ENCODE data around the gene ARMC10.
"Not testable (repeated sequence)": the region's sequence is repeated elsewhere in the genome, so short reads cannot be mapped to it uniquely, and the experiment has no call there.

The ARMC10 gene

DNA sequence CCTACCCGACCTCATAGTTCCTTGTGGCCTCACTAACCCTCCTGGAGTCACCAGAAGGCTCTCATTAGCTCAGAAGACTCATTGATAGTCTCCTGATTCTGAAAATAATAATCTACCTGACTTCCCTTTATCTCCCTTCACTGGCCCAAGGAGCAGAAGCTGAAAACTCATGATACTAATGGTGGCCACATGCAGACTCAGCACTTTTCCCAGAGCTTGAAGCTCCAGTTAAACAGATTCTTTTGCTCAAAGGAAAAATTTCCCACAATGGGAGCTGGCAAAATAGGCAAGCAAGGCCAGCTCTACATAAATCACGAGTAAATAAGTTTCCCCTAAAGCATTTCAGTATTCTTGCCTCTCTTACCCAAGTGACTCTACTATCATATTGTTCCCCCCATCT, 65.7 kb downstream of the ARMC10 start:
- TF ChIP-seq, protein P1, sequence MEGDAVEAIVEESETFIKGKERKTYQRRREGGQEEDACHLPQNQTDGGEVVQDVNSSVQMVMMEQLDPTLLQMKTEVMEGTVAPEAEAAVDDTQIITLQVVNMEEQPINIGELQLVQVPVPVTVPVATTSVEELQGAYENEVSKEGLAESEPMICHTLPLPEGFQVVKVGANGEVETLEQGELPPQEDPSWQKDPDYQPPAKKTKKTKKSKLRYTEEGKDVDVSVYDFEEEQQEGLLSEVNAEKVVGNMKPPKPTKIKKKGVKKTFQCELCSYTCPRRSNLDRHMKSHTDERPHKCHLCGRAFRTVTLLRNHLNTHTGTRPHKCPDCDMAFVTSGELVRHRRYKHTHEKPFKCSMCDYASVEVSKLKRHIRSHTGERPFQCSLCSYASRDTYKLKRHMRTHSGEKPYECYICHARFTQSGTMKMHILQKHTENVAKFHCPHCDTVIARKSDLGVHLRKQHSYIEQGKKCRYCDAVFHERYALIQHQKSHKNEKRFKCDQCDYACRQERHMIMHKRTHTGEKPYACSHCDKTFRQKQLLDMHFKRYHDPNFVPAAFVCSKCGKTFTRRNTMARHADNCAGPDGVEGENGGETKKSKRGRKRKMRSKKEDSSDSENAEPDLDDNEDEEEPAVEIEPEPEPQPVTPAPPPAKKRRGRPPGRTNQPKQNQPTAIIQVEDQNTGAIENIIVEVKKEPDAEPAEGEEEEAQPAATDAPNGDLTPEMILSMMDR (IDR thresholded peaks at IDR 0.05; ENCODE audit: extremely low read depth, missing control alignments) = no peak
- DNase-seq (ENCODE audit: low spot score) = no peak

DNA sequence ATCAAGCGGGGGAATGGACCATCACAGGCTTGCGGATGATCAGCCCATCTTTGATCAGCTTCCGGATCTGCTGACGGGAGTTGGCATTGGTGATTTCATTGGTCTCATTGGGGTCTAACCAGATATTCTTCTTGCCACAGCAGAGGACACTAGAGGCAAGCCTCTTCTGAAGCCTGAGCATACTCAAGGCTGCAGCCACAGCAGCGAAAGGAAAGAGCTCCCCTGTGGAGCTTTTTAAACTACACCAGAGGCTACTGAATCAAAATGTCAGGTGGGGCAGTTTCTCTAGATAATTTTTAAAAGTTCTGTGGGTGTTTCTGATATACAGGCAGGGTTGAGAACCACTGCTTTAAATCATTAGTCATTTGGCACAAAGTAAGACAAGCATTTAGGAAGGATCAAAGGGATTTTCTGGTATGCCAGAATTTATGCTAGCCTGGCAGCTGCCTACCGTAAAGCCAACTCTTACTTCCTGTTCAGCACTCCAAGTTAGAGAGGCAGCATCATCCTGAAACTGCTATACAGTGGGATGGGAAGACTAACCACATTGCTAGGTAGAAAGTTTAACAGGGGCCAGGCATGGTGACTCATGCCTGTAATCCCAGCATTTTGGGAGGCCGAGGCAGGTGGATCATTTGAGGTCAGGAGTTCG, 66.9 kb downstream of the ARMC10 start:
- TF ChIP-seq, protein P1 (IDR thresholded peaks at IDR 0.05; ENCODE audit: extremely low read depth, missing control alignments) = no peak
- no peak for DNase-seq (ENCODE audit: low spot score)

DNA sequence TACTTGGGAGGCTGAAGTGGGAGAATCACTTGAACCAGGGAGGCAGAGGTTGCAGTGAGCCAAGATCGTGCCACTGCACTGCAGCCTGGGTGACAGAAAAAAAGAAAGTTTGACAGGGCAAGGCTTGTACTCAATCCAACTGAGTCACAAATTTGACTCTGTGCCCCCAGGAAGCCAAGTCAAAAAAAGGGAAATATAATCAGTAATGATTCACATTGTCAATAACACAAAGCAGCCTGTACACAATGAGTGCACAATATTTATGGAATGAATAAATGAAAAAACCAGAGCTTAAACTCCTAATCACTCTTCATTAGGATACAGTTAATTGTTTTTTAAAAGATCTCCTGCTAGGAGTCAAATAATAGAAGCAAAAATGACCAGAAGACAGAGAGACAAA, 67.6 kb downstream of the ARMC10 start:
- TF ChIP-seq, protein P1 (IDR thresholded peaks at IDR 0.05; ENCODE audit: extremely low read depth, missing control alignments) = no peak
- DNase-seq (ENCODE audit: low spot score) = no peak

DNA sequence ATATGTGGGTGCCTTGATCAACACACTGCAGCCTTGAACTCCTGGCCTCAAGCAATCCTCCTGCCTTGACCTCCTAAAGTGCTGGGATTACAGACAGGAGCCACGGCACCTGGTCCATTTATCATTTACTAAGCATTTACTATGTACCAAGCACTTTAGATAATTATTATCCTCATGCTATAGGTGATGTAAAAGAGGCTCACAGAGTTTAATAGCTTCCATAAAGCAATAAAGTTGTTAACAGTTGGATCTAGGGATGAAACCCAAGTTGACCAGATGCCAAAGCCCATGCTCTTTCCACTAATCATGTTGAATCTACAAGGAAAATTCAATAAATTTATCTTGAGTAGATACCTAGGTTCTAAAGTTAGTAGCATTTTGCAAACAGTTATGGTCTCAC, 68.9 kb downstream of the ARMC10 start:
- no peak for DNase-seq (ENCODE audit: low spot score)
- TF ChIP-seq, protein P1 (IDR thresholded peaks at IDR 0.05; ENCODE audit: extremely low read depth, missing control alignments) = no peak

DNA sequence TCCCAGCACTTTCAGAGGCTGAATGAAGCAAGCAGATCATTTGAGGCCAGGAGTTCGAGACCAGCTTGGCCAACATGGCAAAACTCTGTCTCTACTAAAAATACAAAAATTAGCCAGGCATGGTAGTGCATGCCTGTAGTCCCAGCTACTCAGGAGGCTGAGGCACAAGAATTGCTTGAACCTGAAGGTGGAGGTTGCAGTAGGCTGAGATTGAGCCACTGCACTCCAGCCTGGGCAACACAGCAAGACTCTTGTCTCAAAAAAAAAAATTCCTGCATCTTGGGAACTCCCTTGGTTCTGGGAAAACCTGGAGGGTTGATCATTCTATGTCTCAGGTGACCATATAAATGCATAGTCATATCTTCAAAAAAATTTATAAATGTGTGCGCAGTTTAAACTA, 69.8 kb downstream of the ARMC10 start:
- not testable (repeated sequence) for DNase-seq (ENCODE audit: low spot score)

DNA sequence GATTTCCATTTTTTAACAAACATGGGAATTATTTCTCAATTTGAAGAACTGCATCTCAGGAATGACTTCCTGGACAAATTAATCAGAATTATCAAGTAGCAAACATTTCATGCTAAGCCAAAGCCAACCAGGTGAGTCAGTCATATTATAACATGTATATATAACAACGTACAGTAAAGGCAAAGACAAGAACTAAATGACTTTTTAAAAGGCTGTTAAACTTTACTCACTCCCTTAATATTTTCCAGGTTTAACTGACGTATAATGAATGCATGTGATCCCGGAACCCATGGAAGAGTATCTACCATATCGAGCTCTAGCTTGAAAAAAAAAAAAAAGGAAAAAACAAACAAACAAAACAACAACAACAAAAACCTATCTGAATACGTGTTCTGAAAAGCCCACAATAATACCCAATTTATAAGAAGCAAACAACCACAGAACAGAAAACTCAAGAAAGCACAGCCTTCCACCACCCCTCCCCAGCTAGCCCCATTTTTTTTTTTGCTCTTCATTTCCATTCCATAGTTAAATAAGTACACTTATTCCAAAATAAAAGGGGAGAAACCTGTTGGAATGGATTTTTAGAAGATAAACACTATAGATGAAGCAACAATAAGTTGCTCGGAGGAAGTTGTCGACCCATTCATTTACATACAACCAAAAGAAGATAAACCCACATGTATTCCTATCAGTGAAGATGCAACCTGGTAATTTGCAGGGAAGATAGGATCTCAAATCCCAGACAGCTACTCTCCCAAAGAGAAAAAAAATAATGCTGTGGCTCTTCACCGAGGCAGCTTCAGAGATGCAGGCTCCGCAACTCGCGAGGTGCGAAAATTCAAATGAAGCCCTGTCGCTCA, 73.4 kb downstream of the ARMC10 start:
- TF ChIP-seq, protein P1 (IDR thresholded peaks at IDR 0.05; ENCODE audit: extremely low read depth, missing control alignments) = no peak
- no peak for DNase-seq (ENCODE audit: low spot score)

Data from GM20000 (cell line).